NT2/D1 (cell line): ENCODE results near the gene HAUS6.

Experiments used
- YY1 ChIP-seq: IDR thresholded peaks from 2 replicates; pipeline ENCODE4 v1.6.1; 2011; ENCODE audit not compliant: insufficient read length, insufficient read depth
- ZNF274 ChIP-seq: IDR thresholded peaks from 2 replicates; pipeline ENCODE4 v1.6.1; 2011; ENCODE audit warnings: mild to moderate bottlenecking, low read depth, low read length

- TF ChIP-seq ZNF274 = no peak
- no peak for TF ChIP-seq YY1
Measured at GRCh38 chr9:19113964-19114679, 11.4 kb upstream of the HAUS6 start.
